Stimulated activated CD4-positive, alpha-beta T cell treated with anti-CD3 and anti-CD28 coated beads, Interleukin-2, amount 100 ng/mL, for 24 hours (primary cell): ENCODE measurements around the gene CYP3A4.
"Not testable (repeated sequence)": the region's sequence is repeated elsewhere in the genome, so short reads cannot be mapped to it uniquely, and the experiment has no call there.

ENCODE experiments used
- DNase-seq, 2 donors: peaks; one replicate each; pipeline ENCODE4 v3.0.0-alpha.2; 2020

CYP3A4 gene

GRCh38 chr7:99791667-99792369 is 7.8 kb upstream of the CYP3A4 start:
- DNase-seq: no peak

- DNase-seq: no peak
Measured at GRCh38 chr7:99791021-99791420, 7.0 kb upstream of the CYP3A4 start.

- no peak for DNase-seq
Measured at GRCh38 chr7:99790407-99790806, 6.4 kb upstream of the CYP3A4 start.

- no peak for DNase-seq
Measured at GRCh38 chr7:99789441-99790070, 5.6 kb upstream of the CYP3A4 start.

- DNase-seq: peak in 1 of 2 donors; percentile 7
Measured at GRCh38 chr7:99788554-99788953, 4.6 kb upstream of the CYP3A4 start.

- no peak for DNase-seq
Measured at GRCh38 chr7:99786726-99787335, 2.8 kb upstream of the CYP3A4 start.

GRCh38 chr7:99785654-99786053 is 1.7 kb upstream of the CYP3A4 start:
- not testable (repeated sequence) for DNase-seq

- DNase-seq: no peak
Measured at GRCh38 chr7:99782012-99782953, 1.7 kb downstream of the CYP3A4 start.

GRCh38 chr7:99780588-99780987 is 3.4 kb downstream of the CYP3A4 start:
- DNase-seq: no peak

GRCh38 chr7:99779949-99780348 is 4.0 kb downstream of the CYP3A4 start:
- DNase-seq: no peak

- no peak for DNase-seq
Measured at GRCh38 chr7:99778880-99779279, 5.1 kb downstream of the CYP3A4 start.

- DNase-seq: not testable (repeated sequence)
Measured at GRCh38 chr7:99773395-99773794, 10.6 kb downstream of the CYP3A4 start.

GRCh38 chr7:99772565-99772964 is 11.4 kb downstream of the CYP3A4 start:
- DNase-seq: no peak

- not testable (repeated sequence) for DNase-seq
Measured at GRCh38 chr7:99769494-99769893, 14.5 kb downstream of the CYP3A4 start.

- DNase-seq: no peak
Measured at GRCh38 chr7:99768471-99768870, 15.5 kb downstream of the CYP3A4 start.

GRCh38 chr7:99767662-99768061 is 16.3 kb downstream of the CYP3A4 start:
- no peak for DNase-seq

- no peak for DNase-seq
Measured at GRCh38 chr7:99766484-99767099, 17.4 kb downstream of the CYP3A4 start.

GRCh38 chr7:99764478-99764877 is 19.5 kb downstream of the CYP3A4 start:
- no peak for DNase-seq

GRCh38 chr7:99762680-99763327 is 21.2 kb downstream of the CYP3A4 start:
- no peak for DNase-seq

GRCh38 chr7:99755085-99755484 is 28.9 kb downstream of the CYP3A4 start:
- no peak for DNase-seq

GRCh38 chr7:99752356-99752755 is 31.6 kb downstream of the CYP3A4 start:
- DNase-seq: no peak
